ENCODE measurements around the gene FUT3.
"Not testable (repeated sequence)": the region's sequence is repeated elsewhere in the genome, so short reads cannot be mapped to it uniquely, and the experiment has no call there.

The FUT3 gene

DNA sequence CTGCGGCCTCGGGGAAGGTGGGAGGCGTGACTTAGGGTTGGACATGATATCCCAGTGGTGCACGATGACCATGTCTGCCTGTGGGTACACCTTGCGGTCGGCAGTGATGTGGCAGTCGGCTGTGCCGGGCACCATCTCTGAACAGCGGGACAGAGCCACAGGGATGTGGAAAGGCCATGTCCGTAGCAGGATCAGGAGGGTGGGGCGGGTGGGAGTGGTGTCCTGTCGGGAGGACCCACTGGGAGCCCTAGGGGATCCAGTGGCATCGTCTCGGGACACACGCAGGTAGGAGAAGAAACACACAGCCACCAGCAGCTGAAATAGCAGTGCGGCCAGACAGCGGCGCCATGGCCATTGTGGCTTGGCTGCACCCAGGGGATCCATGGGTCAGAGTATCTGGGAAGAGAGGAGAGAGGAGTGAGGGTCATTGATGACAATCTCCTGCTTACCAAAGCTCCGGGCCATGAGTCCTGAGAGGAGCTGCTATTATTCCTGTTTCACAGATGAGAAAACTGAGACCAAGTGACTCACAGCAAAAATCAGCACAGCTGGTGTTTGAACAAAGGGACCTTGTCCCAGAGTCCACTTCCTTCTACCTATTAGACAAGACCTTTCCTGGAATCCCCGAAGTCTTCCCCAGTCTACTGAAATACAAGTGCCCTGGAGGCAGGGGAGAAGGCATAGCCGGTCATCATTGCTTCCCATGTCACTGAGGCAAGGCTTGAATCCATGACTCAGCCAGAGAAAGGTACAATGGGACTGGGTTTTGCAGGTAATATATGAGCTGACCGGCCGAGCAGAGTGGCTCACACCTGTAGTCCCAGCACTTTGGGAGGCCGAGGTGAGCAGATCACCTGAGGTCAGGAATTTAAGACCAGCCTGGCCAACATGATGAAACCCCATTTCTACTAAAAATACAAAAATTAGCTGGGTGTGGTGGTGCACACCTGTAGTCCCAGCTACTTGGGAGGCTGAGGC is 6.5 kb downstream of the FUT3 start:
- DNase-seq = no peak

DNA sequence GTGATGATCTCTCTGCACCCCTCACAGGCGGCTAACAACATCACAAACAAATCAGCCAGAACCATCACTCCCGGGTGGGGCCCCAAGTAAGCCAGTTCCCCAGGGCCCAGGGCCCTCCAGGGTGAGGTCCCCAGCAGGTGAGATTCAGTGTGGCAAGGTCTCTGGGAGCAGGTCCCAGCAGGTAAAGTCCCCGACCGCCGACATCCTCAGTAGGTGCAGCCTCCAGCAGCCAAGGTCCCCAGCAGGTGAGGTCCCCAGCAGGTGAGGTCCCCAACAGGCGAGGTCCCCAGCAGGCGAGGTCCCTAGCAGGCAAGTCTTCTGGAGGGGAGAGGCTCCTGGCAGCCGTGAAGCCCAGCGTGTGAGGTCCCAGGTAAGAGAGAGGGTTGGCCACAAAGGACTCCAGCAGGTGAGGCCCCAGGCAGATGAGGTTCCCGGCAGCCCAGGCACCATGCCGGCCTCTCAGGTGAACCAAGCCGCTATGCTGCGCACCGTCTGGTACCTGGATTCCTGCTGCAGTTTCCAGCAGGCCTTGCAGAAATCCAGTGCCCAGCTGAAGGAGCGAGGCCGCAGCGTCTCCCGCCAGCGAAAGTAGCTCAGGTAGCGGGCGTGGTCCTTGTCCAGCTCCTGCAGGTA is 7.8 kb downstream of the FUT3 start:
- no peak for DNase-seq

GRCh38 chr19:5841735-5842111 is 9.5 kb downstream of the FUT3 start:
- DNase-seq = not testable (repeated sequence)

- DNase-seq = no peak
Observed at GRCh38 chr19:5839065-5840017, 11.9 kb downstream of the FUT3 start, which contains the start of gene FUT6. TSS of gene FUT6 (minus strand) at chr19:5839702. CDS start at chr19:5832567, 7,135 bp downstream.

DNA sequence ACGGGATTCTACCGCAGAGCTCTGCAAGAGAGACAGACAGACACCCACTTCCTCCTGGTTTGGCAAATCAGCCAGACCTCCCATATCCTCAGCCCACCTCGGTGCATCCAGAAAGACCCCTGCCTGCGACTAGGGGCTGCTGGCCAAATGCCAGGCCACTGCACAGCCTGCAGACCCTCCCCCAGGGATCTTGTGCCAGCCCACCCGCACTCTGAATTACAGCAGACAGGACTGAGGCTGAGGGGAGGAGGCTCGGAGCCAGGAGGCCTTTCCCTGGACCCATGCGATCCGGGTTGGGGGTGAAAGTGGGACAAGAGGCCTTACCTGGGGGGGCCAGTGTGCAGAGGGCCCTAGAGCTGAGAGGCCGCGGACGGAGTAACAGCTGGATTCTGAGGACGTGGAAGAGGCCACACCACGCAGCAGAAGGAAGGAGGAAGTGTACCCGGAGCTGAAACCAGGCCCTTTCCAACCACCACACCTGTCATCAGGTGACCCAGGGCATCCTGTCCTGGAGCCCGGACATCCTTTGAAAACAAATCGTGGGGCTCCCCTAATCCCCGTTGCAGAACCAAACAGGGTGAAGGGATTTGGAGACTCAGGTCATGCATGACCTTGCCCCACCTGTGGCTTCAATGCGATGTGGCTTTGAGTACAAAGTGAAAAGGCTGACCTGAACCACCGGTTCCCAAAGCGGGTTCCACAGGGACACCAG is 12.7 kb downstream of the FUT3 start:
- no peak for DNase-seq

- no peak for DNase-seq
Observed at GRCh38 chr19:5837761-5838352, 13.4 kb downstream of the FUT3 start.

DNA sequence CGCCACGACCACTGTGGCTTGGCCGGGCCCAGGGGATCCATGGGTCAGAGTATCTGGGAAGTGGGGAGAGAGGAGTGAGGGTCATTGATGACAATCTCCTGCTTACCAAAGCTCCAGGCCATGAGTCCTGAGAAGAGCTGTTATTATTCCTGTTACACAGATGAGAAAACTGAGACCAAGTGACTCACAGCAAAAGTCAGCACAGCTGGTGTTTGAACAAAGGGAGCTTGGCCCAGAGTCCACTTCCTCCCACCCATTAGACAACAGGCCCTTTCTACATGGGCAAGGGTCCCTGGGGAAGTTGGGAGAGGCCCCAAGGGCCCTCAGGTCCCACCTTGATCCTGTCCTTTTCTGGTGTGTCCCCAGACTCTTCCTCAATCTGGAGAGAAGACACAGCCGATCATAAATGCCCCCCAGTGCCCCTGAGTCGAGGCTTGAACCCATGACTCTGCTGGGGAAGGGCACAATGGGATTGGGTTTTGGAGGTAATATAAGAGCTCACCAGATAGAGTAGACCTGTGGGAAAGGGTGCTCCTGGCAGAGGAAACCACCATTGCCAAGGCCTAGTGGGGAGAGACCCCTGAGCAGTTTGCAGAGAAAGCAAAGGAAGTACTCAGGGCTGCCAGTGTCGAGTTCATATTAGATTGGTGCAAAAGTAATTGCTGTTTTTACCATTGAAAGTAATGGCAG is 18.6 kb downstream of the FUT3 start:
- no peak for DNase-seq

- no peak for DNase-seq
Observed at GRCh38 chr19:5832061-5832460, 19.2 kb downstream of the FUT3 start.

- DNase-seq = no peak
Observed at GRCh38 chr19:5831159-5831558, 20.1 kb downstream of the FUT3 start.

- no peak for DNase-seq
Observed at GRCh38 chr19:5829567-5830310, 21.5 kb downstream of the FUT3 start.

DNA sequence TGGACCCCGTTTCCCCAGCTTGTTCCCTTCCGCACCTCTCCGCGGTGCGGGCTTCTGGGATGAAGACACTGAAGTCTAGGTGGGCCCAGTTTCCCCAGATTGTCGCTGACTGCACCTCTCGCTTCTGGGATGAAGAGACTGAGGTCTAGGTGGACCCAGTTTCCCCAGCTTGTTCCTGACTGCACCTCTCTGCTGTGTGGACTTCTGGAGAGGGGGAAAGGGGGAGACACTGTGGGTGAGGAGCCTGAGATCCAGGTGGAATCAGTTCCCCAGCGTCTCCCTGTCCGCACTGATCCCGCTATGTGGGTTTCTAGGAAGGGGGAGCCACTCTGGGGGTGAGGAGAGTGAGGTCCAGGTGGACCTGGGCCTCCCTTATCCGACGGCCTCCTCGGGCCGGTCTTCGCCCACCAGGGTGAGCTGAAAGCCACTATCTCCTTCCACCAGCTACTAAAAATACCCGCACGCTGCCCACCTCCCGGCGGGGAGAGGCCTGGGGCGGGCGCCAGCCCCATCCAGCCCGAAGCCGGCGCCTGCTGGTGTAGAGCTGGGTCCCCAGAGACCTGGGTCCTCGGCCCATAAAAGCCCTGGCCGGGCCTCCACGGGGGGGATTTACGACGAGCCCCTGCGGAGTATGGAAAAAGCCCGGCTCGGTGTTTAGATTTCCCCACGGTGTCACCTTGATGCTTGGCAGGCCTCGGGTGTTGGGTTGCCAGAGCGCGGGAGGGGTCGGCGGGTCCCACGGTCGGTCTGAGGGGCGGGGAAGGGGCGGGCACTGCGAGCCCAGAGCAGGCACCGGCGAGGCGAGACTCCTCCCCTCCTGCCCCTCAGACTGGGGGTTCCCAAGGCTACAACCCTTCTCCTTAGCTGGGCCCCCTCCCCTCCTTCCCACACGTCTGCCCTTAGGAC is 22.3 kb downstream of the FUT3 start:
- DNase-seq = peak; percentile 63

DNA sequence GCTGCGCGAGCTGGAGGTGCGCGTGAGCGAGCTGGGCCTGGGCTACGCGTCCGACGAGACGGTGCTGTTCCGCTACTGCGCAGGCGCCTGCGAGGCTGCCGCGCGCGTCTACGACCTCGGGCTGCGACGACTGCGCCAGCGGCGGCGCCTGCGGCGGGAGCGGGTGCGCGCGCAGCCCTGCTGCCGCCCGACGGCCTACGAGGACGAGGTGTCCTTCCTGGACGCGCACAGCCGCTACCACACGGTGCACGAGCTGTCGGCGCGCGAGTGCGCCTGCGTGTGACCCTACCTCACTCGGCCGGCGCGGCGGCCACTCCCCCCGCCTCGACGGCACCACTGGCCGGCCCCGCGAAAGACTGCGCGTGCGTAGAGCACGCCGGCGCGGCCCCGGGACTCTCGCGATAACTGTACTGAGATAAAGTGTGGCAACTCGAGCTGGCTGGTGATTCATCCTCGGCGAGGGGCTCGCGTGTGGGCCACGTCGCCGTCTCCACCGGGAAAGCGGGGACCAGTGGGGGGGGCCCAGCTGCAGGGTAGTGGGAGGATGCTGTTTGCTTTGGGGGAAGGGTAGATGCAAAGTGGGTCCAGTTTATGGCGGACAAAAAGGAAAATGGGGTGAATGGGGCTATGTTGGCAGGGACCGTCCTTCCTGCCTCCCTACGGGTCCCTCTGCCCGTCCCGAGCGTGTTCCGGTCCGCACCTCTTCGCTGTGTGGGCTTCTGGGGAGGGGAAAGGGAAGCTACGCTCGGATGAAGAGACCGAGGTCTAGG is 23.2 kb downstream of the FUT3 start:
- peak; percentile 99 for DNase-seq

- DNase-seq = peak; percentile 22
Observed at GRCh38 chr19:5827342-5827890, 23.8 kb downstream of the FUT3 start.

GRCh38 chr19:5826531-5827341 is 24.5 kb downstream of the FUT3 start:
- peak; percentile 43 for DNase-seq

DNA sequence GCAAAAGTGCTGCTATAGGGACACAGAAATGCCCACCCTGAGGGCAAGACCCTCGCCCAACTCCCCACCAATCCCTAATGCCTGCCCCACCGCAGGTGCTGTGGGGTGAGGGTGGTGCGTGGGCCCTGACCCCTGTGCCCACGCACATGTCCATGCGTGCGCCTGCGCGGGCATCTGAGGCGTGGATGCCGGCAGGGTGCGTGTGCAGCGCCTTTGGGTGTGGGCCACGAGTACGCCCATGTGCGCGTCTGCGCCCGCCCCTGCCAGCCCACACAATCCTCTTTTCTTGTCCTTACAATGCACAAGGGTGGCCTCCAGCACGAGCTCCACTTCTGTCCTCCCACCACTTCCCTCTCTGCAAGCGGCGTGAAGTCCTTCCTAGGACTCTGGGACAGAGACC is 26.1 kb downstream of the FUT3 start:
- DNase-seq = no peak

DNA sequence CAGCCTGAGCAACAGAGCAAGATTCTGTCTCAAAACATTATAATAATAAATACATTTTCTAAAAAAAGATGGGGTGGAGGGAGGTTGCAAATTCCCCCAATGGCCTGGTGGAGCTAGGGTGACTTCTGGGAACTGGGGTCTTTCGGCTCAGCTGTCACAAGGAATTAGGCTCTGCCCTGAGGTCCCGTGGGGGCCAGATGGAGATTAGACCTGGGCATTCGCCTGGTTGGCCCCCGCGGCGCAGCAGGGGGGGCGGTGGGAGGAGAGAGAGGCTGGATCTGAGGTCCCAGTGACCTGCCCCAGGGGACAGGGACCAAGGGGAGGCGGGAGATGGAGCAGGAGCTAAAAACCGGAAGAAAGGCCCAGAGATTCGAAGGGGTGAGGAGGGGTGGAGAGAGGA is 26.5 kb downstream of the FUT3 start:
- DNase-seq = peak; percentile 47

GRCh38 chr19:5823579-5824281 is 27.5 kb downstream of the FUT3 start:
- no peak for DNase-seq
